HCT116 (cell line): ENCODE data around the gene NELFB. TPM values are rescaled to one million over a fixed set of nuclear protein-coding genes. Genes with fewer than 3 reads are reported as not detected.

ENCODE experiments used
- ATAC-seq: fragments of 200-7000 bp; cut with Tn5 transposase; 2 replicates; pipeline ENCODE4 v1.9.1; 2020; ENCODE audit warnings: mild to moderate bottlenecking, moderate library complexity
- BruUV-seq: library from RNA; stranded (reverse); fragments of 400-500 nt; replicated peaks from 2 replicates; lab custom pipeline; 2021; lab: Mats Ljungman, UMichigan
- CTCF ChIA-PET: fragments of 300-600 bp; sonication (Branson Sonifier 250); formaldehyde crosslinking; loops from one replicate; lab custom pipeline; 2021; ENCODE audit warnings: antibody characterized with exemption; lab: Charles Lee
- POLR2A ChIA-PET: fragments of 300-600, 350-600 bp; sonication (Branson Sonifier 250); formaldehyde crosslinking; loops from one replicate; lab custom pipeline; 2021; ENCODE audit warnings: antibody characterized with exemption; lab: Charles Lee
- RAD21 ChIA-PET, 2 experiments: fragments of 300-600 bp; sonication (Branson Sonifier 250); formaldehyde crosslinking; loops; one replicate each; lab custom pipeline; 2023; ENCODE audit warnings: low total read pairs in 2 of 2; ENCODE audit not compliant: uncharacterized antibody in 2 of 2, unreplicated experiment in 2 of 2, low non-redundant PET in 1 of 2; lab: Charles Lee
- DNase-seq: peaks from one replicate; pipeline ENCODE4 v3.0.0-alpha.2; 2010; ENCODE audit warnings: low read depth, low spot score
- H2AFZ ChIP-seq: fragments of 200-600 bp; shearing (Covaris generic), sonication (generic); 2 replicates; pipeline ENCODE4 v1.6.1; 2017; ENCODE audit warnings: low read depth, mixed run types, mixed read lengths, antibody characterized with exemption, low read length; ENCODE audit not compliant: poor library complexity, severe bottlenecking
- H3K27ac ChIP-seq: 2 replicates; pipeline ENCODE4 v1.5.1; 2012; ENCODE audit warnings: low read depth, low read length
- H3K27me3 ChIP-seq: fragments of 200-600 bp; sonication (generic); 2 replicates; pipeline ENCODE4 v1.6.1; 2016; ENCODE audit warnings: mixed run types, low read length, mixed read lengths; ENCODE audit not compliant: insufficient read depth
- H3K36me3 ChIP-seq, 2 experiments: fragments of 200-500 bp in 1 of 2; fragments of 200-600 bp in 1 of 2; sonication (Bioruptor generic) in 1 of 2; sonication (generic) in 1 of 2; 2 replicates each; pipeline versions ENCODE4 v1.5.1 to v1.6.1; 2014 to 2016; ENCODE audit warnings: low read length in 2 of 2, inconsistent platforms in 1 of 2, mixed read lengths in 1 of 2, mixed run types in 1 of 2; ENCODE audit not compliant: insufficient read depth in 2 of 2, control insufficient read depth in 1 of 2
- H3K4me1 ChIP-seq, 2 experiments: fragments of 200-600 bp in 1 of 2; sonication (generic) in 1 of 2; 2 replicates each; pipeline versions ENCODE4 v1.5.1 to v1.6.1; 2012 to 2017; ENCODE audit warnings: low read length in 2 of 2, inconsistent platforms in 1 of 2, mild to moderate bottlenecking in 1 of 2, mixed read lengths in 1 of 2, mixed run types in 1 of 2, moderate library complexity in 1 of 2; ENCODE audit not compliant: insufficient read depth in 2 of 2, control insufficient read depth in 1 of 2
- H3K4me2 ChIP-seq: fragments of 200-600 bp; sonication (generic); 2 replicates; pipeline ENCODE4 v1.6.1; 2017; ENCODE audit warnings: mixed run types, low read length, mixed read lengths
- H3K4me3 ChIP-seq, 2 experiments: fragments of 200-600 bp in 1 of 2; sonication (generic) in 1 of 2; replicated peaks in 1 of 2; 2 replicates each; pipeline ENCODE4 v1.5.1; 2011 to 2016; ENCODE audit warnings: low read length in 2 of 2, control low read depth in 1 of 2, low read depth in 1 of 2, mild to moderate bottlenecking in 1 of 2, mixed read lengths in 1 of 2, mixed run types in 1 of 2
- H3K79me2 ChIP-seq: fragments of 200-600 bp; sonication (generic); 2 replicates; pipeline ENCODE4 v1.6.1; 2017; ENCODE audit warnings: mild to moderate bottlenecking, mixed run types, low read length, moderate library complexity, mixed read lengths; ENCODE audit not compliant: insufficient read depth
- H3K9ac ChIP-seq: fragments of 200-600 bp; sonication (generic); 2 replicates; pipeline ENCODE4 v1.6.1; 2016; ENCODE audit warnings: low read length, mixed read lengths
- H3K9me2 ChIP-seq: fragments of 200-600 bp; sonication (generic), shearing (Covaris generic); 2 replicates; pipeline ENCODE4 v1.6.1; 2017; ENCODE audit warnings: mixed run types, mild to moderate bottlenecking, moderate library complexity; ENCODE audit not compliant: insufficient read depth
- H3K9me3 ChIP-seq, 2 experiments: fragments of 200-500 bp in 1 of 2; fragments of 200-600 bp in 1 of 2; sonication (Bioruptor generic) in 1 of 2; sonication (generic) in 1 of 2; 2 replicates each; pipeline ENCODE4 v1.6.1; 2014 to 2017; ENCODE audit warnings: low read length in 2 of 2, mixed read lengths in 2 of 2, inconsistent platforms in 1 of 2, low read depth in 1 of 2, mild to moderate bottlenecking in 1 of 2, mixed run types in 1 of 2, moderate library complexity in 1 of 2; ENCODE audit not compliant: control insufficient read depth in 1 of 2, insufficient read depth in 1 of 2
- H4K20me1 ChIP-seq: fragments of 200-600 bp; sonication (generic), shearing (Covaris generic); 2 replicates; pipeline ENCODE4 v1.6.1; 2017; ENCODE audit warnings: mixed run types, mild to moderate bottlenecking, moderate library complexity; ENCODE audit not compliant: insufficient read depth
- EGR1 ChIP-seq: IDR thresholded peaks from 2 replicates; pipeline ENCODE4 v1.6.1; 2012; ENCODE audit warnings: low read depth
- ELF1 ChIP-seq: IDR thresholded peaks from 2 replicates; pipeline ENCODE4 v1.6.1; 2012; ENCODE audit warnings: low read depth, borderline replicate concordance
- FOSL1 ChIP-seq: IDR thresholded peaks from 2 replicates; pipeline ENCODE4 v1.6.1; 2012; ENCODE audit warnings: low read depth
- POLR2A ChIP-seq: IDR thresholded peaks from 2 replicates; pipeline ENCODE4 v1.7.0; 2011; ENCODE audit warnings: borderline replicate concordance; ENCODE audit not compliant: insufficient read depth, insufficient read length; ENCODE audit errors: extremely low read depth
- SIN3A ChIP-seq: IDR thresholded peaks from 2 replicates; pipeline ENCODE4 v1.6.1; 2012; ENCODE audit warnings: low read depth
- SP1 ChIP-seq: IDR thresholded peaks from 2 replicates; pipeline ENCODE4 v1.6.1; 2012; ENCODE audit warnings: low read depth
- YY1 ChIP-seq: IDR thresholded peaks from 2 replicates; pipeline ENCODE4 v1.6.1; 2011; ENCODE audit warnings: low read length, low read depth, moderate library complexity, mild to moderate bottlenecking; ENCODE audit not compliant: insufficient replicate concordance; ENCODE audit errors: extremely low read depth
- ZBTB33 ChIP-seq: IDR thresholded peaks from 2 replicates; pipeline ENCODE4 v1.6.1; 2011; ENCODE audit warnings: mild to moderate bottlenecking, low read length, moderate library complexity; ENCODE audit not compliant: insufficient replicate concordance; ENCODE audit errors: extremely low read depth
- ZFX ChIP-seq: fragments of 450-650 bp; IDR thresholded peaks from 2 replicates; pipeline ENCODE4 v1.6.1; 2017
- intact Hi-C: fragments of 100-400 bp; cut with micrococcal nuclease; formaldehyde crosslinking; loops from 2 replicates; pipeline ENCODE4 v1.10.0; 2022
- total RNA-seq: library from RNA; stranded (reverse); gene quantifications from one replicate; pipeline ENCODE4 v1.2.1, GENCODE V29; 2021; ENCODE audit not compliant: unreplicated experiment
- TF ChIP-seq, protein P1 (sequence below), 3 experiments: fragments of 200-600 bp in 1 of 3; sonication (generic) in 1 of 3; IDR thresholded peaks in 2 of 3; conservative IDR thresholded peaks in 1 of 3; 2 replicates each; pipeline ENCODE4 v1.5.1; 2012 to 2017; ENCODE audit warnings: low read depth in 2 of 3, low read length in 2 of 3, antibody characterized with exemption in 1 of 3, borderline replicate concordance in 1 of 3, control low read depth in 1 of 3, mild to moderate bottlenecking in 1 of 3, mixed read lengths in 1 of 3, mixed run types in 1 of 3, moderate library complexity in 1 of 3; ENCODE audit not compliant: insufficient read depth in 1 of 3
- TF ChIP-seq, protein P2 (sequence below): IDR thresholded peaks from 2 replicates; pipeline ENCODE4 v1.6.1; 2012

Gene NELFB
- total RNA-seq, 1 experiment from 2014 or later = 86.4 TPM

GRCh38 chr9:137236936-137237421 lies 18.1 kb upstream of the NELFB start (continued):
- TF ChIP-seq ZBTB33 (no peak), FOSL1 (no peak)
- TF ChIP-seq, protein P1, sequence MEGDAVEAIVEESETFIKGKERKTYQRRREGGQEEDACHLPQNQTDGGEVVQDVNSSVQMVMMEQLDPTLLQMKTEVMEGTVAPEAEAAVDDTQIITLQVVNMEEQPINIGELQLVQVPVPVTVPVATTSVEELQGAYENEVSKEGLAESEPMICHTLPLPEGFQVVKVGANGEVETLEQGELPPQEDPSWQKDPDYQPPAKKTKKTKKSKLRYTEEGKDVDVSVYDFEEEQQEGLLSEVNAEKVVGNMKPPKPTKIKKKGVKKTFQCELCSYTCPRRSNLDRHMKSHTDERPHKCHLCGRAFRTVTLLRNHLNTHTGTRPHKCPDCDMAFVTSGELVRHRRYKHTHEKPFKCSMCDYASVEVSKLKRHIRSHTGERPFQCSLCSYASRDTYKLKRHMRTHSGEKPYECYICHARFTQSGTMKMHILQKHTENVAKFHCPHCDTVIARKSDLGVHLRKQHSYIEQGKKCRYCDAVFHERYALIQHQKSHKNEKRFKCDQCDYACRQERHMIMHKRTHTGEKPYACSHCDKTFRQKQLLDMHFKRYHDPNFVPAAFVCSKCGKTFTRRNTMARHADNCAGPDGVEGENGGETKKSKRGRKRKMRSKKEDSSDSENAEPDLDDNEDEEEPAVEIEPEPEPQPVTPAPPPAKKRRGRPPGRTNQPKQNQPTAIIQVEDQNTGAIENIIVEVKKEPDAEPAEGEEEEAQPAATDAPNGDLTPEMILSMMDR (IDR thresholded peaks at IDR 0.05 in 2 of 3, conservative IDR thresholded peaks at IDR 0.05 in 1 of 3; ENCODE audit: borderline replicate concordance in 1 of 3, insufficient read depth in 1 of 3, low read depth in 2 of 3, low read length in 2 of 3) = no peak

DNA sequence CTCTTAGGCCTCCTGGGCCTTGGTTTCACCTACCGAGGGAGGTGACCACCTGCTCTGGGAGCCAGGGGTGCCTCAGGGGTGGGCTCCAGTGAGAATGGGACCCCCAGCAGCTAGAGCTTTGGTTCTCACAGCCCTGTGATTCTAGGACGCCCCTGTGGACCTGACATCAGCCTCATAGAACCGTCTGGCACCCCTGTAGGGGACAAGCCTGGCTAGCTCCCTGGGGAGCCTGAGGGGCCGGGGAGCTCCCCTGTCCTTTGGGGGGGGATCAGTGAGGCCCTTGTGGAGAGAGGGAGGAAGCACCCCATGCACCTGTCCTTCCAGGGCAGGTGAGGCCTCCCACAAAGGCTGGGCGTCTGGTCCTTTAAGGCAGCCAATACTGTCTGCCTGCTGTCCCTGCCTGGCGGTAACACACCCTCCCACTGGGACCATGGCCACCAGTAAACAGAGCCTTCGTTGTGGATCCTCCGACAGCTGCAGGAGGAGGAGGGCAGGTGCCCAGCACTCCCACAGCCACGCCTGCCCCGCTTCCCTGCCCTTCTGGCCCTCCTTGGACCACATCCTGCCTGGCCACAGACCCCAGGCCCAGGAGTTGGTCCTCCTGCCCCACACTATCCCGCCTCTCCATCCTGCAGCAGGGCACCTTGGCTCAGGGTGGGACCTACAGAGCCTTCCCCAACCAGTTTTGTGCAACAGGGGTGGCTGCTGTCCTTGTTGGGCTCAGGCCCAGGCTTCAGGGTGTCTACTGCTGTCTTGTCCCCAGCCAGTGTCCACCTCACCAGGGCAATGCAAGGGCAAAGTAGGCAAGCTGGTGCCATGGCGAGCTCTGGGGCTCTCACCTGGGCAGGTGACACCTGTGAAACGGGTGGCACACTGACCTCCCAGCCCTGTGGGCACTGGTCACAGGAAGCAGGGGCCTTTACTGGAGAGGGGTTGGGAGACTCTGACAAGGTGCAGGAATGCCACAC lies 17.1 kb upstream of the NELFB start:
- RAD21 ChIA-PET = interaction anchor here in 1 of 2 experiments (0.6 kb wide), 1 partner anchor 19 kb away, joined by 4 read pairs; no protein-coding TSS in a partner anchor

More for the DNA sequence above, 17.1 kb upstream of the NELFB start:
- H3K9me2 ChIP-seq = no peaks in the 10 kb centered on the region
- H3K4me2 ChIP-seq = peak overlapping the region; percentile 79
- H3K9me3 ChIP-seq = no peaks in the 10 kb centered on the region
- peak overlapping the region; percentile 32; the same call in 1 of the 2 replicates for H3K9ac ChIP-seq
- no peaks in the 10 kb centered on the region for H3K27me3 ChIP-seq
- H3K4me1 ChIP-seq = peaks cover 31 to 51% of the 10 kb centered on the region in 2 experiments
- intact Hi-C loops = no loop called here
- no peak for ATAC-seq
- DNase-seq = no peak
- H3K79me2 ChIP-seq = peaks cover 31% of the 10 kb centered on the region
- H4K20me1 ChIP-seq = peaks cover 14% of the 10 kb centered on the region; the same call in 1 of the 2 replicates
- peaks cover 11 to 14% of the 10 kb centered on the region in 2 experiments for H3K36me3 ChIP-seq
- CTCF ChIA-PET = interaction anchor here (1.1 to 2.8 kb wide), 3 partner anchors 12 to 24 kb away, joined by 5 to 43 read pairs (median 11); partner anchors contain the start of genes CYSRT1 and RNF224
- H2AFZ ChIP-seq = no peak overlapping the region
- BruUV-seq = no TSS peak
- H3K27ac ChIP-seq = peak overlapping the region; percentile 47; the same call in 1 of the 2 replicates
- no peak overlapping the region for H3K4me3 ChIP-seq
- POLR2A ChIA-PET = interaction anchor here (0.8 to 1.3 kb wide), 2 partner anchors 15 to 118 kb away, joined by 3 to 4 read pairs; no protein-coding TSS in a partner anchor
- TF ChIP-seq SIN3A (no peak), SP1 (no peak), POLR2A (no peak), EGR1 (no peak), ZBTB33 (no peak), YY1 (no peak), ZFX (no peak), ELF1 (no peak)
- TF ChIP-seq, protein P2, sequence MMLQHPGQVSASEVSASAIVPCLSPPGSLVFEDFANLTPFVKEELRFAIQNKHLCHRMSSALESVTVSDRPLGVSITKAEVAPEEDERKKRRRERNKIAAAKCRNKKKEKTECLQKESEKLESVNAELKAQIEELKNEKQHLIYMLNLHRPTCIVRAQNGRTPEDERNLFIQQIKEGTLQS = no peak
